CD14-positive monocyte (primary cell): ENCODE results near the gene DAP3. TPM values are rescaled to one million over a fixed set of nuclear protein-coding genes. Genes with fewer than 3 reads are reported as not detected.

Source experiments
- DNase-seq, 3 donors: peaks; one replicate each; pipeline ENCODE4 v3.0.0-alpha.2; 2011 to 2022
- H2AFZ ChIP-seq: 2 replicates; pipeline ENCODE4 v1.6.0; 2012; ENCODE audit warnings: mild to moderate bottlenecking, low read depth, low read length, inconsistent platforms; ENCODE audit not compliant: insufficient read depth, poor library complexity, severe bottlenecking
- H3K27ac ChIP-seq, 2 donors: 1 replicate in 1 of 2; 2 replicates in 1 of 2; pipeline ENCODE4 v1.5.1; 2012 to 2013; ENCODE audit warnings: low read length in 2 of 2, control low read depth in 1 of 2, inconsistent platforms in 1 of 2, low read depth in 1 of 2, mild to moderate bottlenecking in 1 of 2
- H3K27me3 ChIP-seq, 2 donors: one replicate each; pipeline versions ENCODE4 v1.6.0 to v1.6.1; 2011 to 2013; ENCODE audit warnings: low read length in 2 of 2; ENCODE audit not compliant: control insufficient read depth in 2 of 2, insufficient read depth in 2 of 2
- H3K36me3 ChIP-seq, 2 donors: replicated peaks in 1 of 2; 1 replicate in 1 of 2; 2 replicates in 1 of 2; pipeline versions ENCODE4 v1.5.1 to v1.6.1; 2012 to 2013; ENCODE audit warnings: low read length in 2 of 2, control low read depth in 1 of 2, inconsistent platforms in 1 of 2, mild to moderate bottlenecking in 1 of 2; ENCODE audit not compliant: insufficient read depth in 2 of 2, control insufficient read depth in 1 of 2
- H3K4me1 ChIP-seq, 2 donors: 1 replicate in 1 of 2; 2 replicates in 1 of 2; pipeline versions ENCODE4 v1.5.1 to v1.6.1; 2012 to 2013; ENCODE audit warnings: low read length in 2 of 2, control low read depth in 1 of 2, inconsistent platforms in 1 of 2, mild to moderate bottlenecking in 1 of 2, moderate library complexity in 1 of 2; ENCODE audit not compliant: insufficient read depth in 2 of 2, control insufficient read depth in 1 of 2
- H3K4me2 ChIP-seq: replicated peaks from 2 replicates; pipeline ENCODE3; 2012; ENCODE audit warnings: low read length, moderate library complexity, mild to moderate bottlenecking; ENCODE audit not compliant: poor library complexity, severe bottlenecking; ENCODE audit errors: extremely low read depth
- H3K4me3 ChIP-seq, 3 experiments: fragments of 200-600 bp in 1 of 3; sonication (generic) in 1 of 3; replicated peaks in 1 of 3; 1 replicate in 2 of 3; 2 replicates in 1 of 3; pipeline ENCODE4 v1.5.1; 2011 to 2013; ENCODE audit warnings: low read length in 3 of 3, mild to moderate bottlenecking in 3 of 3, control low read depth in 2 of 3, low read depth in 2 of 3, inconsistent platforms in 1 of 3, moderate library complexity in 1 of 3
- H3K79me2 ChIP-seq: 2 replicates; pipeline ENCODE4 v1.6.0; 2012; ENCODE audit warnings: mild to moderate bottlenecking, control low read depth, inconsistent platforms, low read length, moderate library complexity; ENCODE audit not compliant: insufficient read depth
- H3K9ac ChIP-seq: 2 replicates; pipeline ENCODE4 v1.6.0; 2017; ENCODE audit warnings: low read length, mild to moderate bottlenecking; ENCODE audit not compliant: insufficient read depth, poor library complexity, severe bottlenecking
- H3K9me3 ChIP-seq, 2 donors: replicated peaks in 1 of 2; 1 replicate in 1 of 2; 2 replicates in 1 of 2; pipeline versions ENCODE4 v1.5.1 to v1.6.1; 2012 to 2013; ENCODE audit warnings: low read length in 2 of 2, control low read depth in 1 of 2; ENCODE audit not compliant: control insufficient read depth in 1 of 2, insufficient read depth in 1 of 2
- H4K20me1 ChIP-seq: 2 replicates; pipeline ENCODE4 v1.6.0; 2012; ENCODE audit warnings: mild to moderate bottlenecking, low read length, control low read depth, moderate library complexity; ENCODE audit not compliant: insufficient read depth
- H3K27ac Mint-ChIP-seq, 7 donors: one replicate each; pipeline ENCODE4 v1.8.0; 2020; ENCODE audit warnings: mild to moderate bottlenecking in 7 of 7, mixed read lengths in 7 of 7, moderate library complexity in 6 of 7, inconsistent platforms in 2 of 7
- H3K27me3 Mint-ChIP-seq, 3 donors: one replicate each; pipeline ENCODE4 v1.8.0; 2021 to 2022; ENCODE audit warnings: low read depth in 3 of 3, mild to moderate bottlenecking in 3 of 3, mixed read lengths in 3 of 3, moderate library complexity in 3 of 3, inconsistent platforms in 1 of 3
- H3K36me3 Mint-ChIP-seq, 2 donors: one replicate each; pipeline ENCODE4 v1.8.0; 2020; ENCODE audit warnings: mixed read lengths in 2 of 2, inconsistent platforms in 1 of 2, mild to moderate bottlenecking in 1 of 2
- H3K4me1 Mint-ChIP-seq: one replicate; pipeline ENCODE4 v1.8.0; 2020; ENCODE audit warnings: mild to moderate bottlenecking, mixed read lengths
- H3K4me3 Mint-ChIP-seq, 2 donors: one replicate each; pipeline ENCODE4 v1.8.0; 2020; ENCODE audit warnings: mild to moderate bottlenecking in 2 of 2, mixed read lengths in 2 of 2, moderate library complexity in 1 of 2
- H3K9me3 Mint-ChIP-seq, 7 donors: one replicate each; pipeline ENCODE4 v1.8.0; 2020 to 2022; ENCODE audit warnings: mixed read lengths in 7 of 7, mild to moderate bottlenecking in 6 of 7, moderate library complexity in 6 of 7, inconsistent platforms in 2 of 7
- WGBS: methylation state at CpG from one replicate; pipeline ENCODE4 v1.1.5; 2013; ENCODE audit warnings: missing lambda C conversion rate; ENCODE audit not compliant: insufficient coverage; 5-methylcytosine and 5-hydroxymethylcytosine counted together
- intact Hi-C, 2 donors: fragments of 100-400 bp; cut with micrococcal nuclease; formaldehyde crosslinking; loops; one replicate each; pipeline versions ENCODE4 v1.15.0 to v1.15.1; 2023
- polyA plus RNA-seq, 3 donors: library from polyadenylated mRNA; depleted of rRNA in 1 of 3; unstranded in 2 of 3; stranded (reverse) in 1 of 3; fragments of 300-500 nt in 2 of 3; fragments of >200 nt in 1 of 3; fragmentation: Illumina TruSeq in 2 of 3; gene quantifications; 1 replicate in 2 of 3; 2 replicates in 1 of 3; pipeline ENCODE4 v1.2.3, GENCODE V29; 2012 to 2021
- TF ChIP-seq, protein P1 (sequence below): fragments of 200-600 bp; IDR thresholded peaks from one replicate; pipeline ENCODE4 v1.8.0; 2022; ENCODE audit warnings: antibody characterized with exemption, mild to moderate bottlenecking

DAP3 gene
- polyA plus RNA-seq, 3 donors: 69.0 to 79.3 (median 72.7) TPM

DNA sequence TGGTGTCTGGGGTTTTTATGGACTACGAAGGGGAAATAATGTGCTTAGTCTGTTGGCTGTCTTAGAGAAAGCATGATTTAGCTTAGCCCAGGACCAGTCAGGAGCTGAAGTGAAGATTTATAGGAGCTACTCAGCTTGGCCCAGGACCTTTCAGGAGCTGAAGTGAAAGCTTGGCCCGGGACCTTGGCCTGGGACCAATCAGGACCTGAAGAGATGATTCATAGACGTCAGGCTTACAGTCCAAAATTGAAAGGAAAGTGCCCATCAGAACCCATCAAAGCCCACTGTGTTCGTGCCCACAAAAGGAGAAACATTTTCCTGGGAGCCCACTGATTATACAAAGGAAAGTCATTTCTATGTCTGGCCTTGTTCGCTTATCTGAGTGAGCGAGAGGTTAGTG lies 43.2 kb upstream of the DAP3 start:
- H3K4me3 Mint-ChIP-seq: no peak overlapping the region

DNA sequence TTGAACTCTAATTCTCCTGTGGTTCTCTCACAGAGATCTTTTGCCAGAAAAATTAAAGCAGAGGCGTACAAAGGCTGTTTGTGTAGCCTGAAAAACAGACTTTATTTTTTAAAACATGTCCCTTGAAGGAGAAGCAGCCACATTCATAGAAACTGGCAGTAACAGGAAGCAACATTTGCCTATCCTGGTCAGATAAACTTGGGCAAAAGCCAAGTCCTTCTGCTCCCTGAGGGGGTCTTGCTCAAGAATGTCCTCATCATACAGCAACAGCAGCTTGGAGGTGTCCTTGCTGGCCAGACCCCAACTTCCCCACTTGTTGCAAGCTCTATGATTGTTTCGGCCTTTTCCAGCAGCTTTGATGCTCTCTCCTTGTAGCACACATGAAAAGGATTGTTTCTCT lies 42.6 kb upstream of the DAP3 start:
- WGBS: 40% methylated on average over 1 of the region's 2 CpGs
- Mint-ChIP-seq H3K9me3 (peaks cover 20 to 46% (median 40%) of the 10 kb centered on the region in 7 donors), H3K27ac (peak overlapping the region in 5 of 7 donors; percentile 37 to 79 (median 70)), H3K36me3 (no peaks in the 10 kb centered on the region), H3K4me3 (peak overlapping the region in 1 of 2 donors; percentile 13), H3K27me3 (peaks cover 3 to 6% (median 4%) of the 10 kb centered on the region in 3 donors), H3K4me1 (peaks cover 39% of the 10 kb centered on the region)
- intact Hi-C loops: no loop called here
- H4K20me1 ChIP-seq: no peaks in the 10 kb centered on the region
- H3K9me3 ChIP-seq: peaks cover 39 to 40% of the 10 kb centered on the region in 2 donors
- DNase-seq: peak; percentile 15 to 59 (median 53)
- H3K4me3 ChIP-seq: no peak overlapping the region
- peak overlapping the region; percentile 19 for H3K4me2 ChIP-seq
- H3K4me1 ChIP-seq: peaks cover 41 to 47% of the 10 kb centered on the region in 2 donors
- TF ChIP-seq, protein P1, sequence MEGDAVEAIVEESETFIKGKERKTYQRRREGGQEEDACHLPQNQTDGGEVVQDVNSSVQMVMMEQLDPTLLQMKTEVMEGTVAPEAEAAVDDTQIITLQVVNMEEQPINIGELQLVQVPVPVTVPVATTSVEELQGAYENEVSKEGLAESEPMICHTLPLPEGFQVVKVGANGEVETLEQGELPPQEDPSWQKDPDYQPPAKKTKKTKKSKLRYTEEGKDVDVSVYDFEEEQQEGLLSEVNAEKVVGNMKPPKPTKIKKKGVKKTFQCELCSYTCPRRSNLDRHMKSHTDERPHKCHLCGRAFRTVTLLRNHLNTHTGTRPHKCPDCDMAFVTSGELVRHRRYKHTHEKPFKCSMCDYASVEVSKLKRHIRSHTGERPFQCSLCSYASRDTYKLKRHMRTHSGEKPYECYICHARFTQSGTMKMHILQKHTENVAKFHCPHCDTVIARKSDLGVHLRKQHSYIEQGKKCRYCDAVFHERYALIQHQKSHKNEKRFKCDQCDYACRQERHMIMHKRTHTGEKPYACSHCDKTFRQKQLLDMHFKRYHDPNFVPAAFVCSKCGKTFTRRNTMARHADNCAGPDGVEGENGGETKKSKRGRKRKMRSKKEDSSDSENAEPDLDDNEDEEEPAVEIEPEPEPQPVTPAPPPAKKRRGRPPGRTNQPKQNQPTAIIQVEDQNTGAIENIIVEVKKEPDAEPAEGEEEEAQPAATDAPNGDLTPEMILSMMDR: no peak
- no peak overlapping the region for H3K27ac ChIP-seq
- H3K27me3 ChIP-seq: no peaks in the 10 kb centered on the region
- no peak overlapping the region for H3K9ac ChIP-seq
- no peaks in the 10 kb centered on the region for H3K79me2 ChIP-seq
- H3K36me3 ChIP-seq: no peaks in the 10 kb centered on the region
- H2AFZ ChIP-seq: no peak overlapping the region

More for the DNA sequence above, 43.2 kb upstream of the DAP3 start:
- no peaks in the 10 kb centered on the region for H3K36me3 ChIP-seq
- no peaks in the 10 kb centered on the region for H4K20me1 ChIP-seq
- WGBS: 71% methylated on average over 6 of the region's 6 CpGs
- no peak overlapping the region for H3K9ac ChIP-seq
- DNase-seq: peak in 1 of 3 donors; percentile 18
- Mint-ChIP-seq H3K27ac (peak overlapping the region in 2 of 7 donors; percentile 66 to 79), H3K36me3 (no peaks in the 10 kb centered on the region), H3K27me3 (peaks cover 3 to 6% (median 5%) of the 10 kb centered on the region in 3 donors), H3K9me3 (peaks cover 18 to 44% (median 35%) of the 10 kb centered on the region in 7 donors), H3K4me1 (peaks cover 39% of the 10 kb centered on the region)
- no peaks in the 10 kb centered on the region for H3K27me3 ChIP-seq
- peaks cover 35 to 37% of the 10 kb centered on the region in 2 donors for H3K9me3 ChIP-seq
- no peak overlapping the region for H3K27ac ChIP-seq
- intact Hi-C loops: no loop called here
- no peak overlapping the region for H3K4me2 ChIP-seq
- no peak overlapping the region for H3K4me3 ChIP-seq
- no peaks in the 10 kb centered on the region for H3K79me2 ChIP-seq
- H2AFZ ChIP-seq: no peak overlapping the region
- peaks cover 41 to 47% of the 10 kb centered on the region in 2 donors for H3K4me1 ChIP-seq
- TF ChIP-seq, protein P1: no peak
